Anterior cingulate cortex (tissue), 58 donors: ENCODE measurements around the gene GLDN.
A peak's percentile ranks its signal among the peaks of the same experiment; 100 is the strongest.

Experiments used
- DNase-seq, 58 donors: peaks; one replicate each; lab custom pipeline; 2025; lab: John Stamatoyannopoulos, UW

GLDN gene

GRCh38 chr15:51341366-51342226, at the start of gene GLDN:
TSS of gene GLDN (plus strand) at chr15:51341655. CDS start at chr15:51341685, 30 bp downstream.
- peak in 56 of 58 donors; percentile 8 to 88 (median 67) for DNase-seq

- DNase-seq: peak in 2 of 58 donors; percentile 13 to 42
Observed at GRCh38 chr15:51298620-51299019, 42.8 kb upstream of the GLDN start.

- DNase-seq: peak in 16 of 58 donors; percentile 12 to 70 (median 34)
Observed at GRCh38 chr15:51299187-51300015, 42.1 kb upstream of the GLDN start.

- DNase-seq: no peak
Observed at GRCh38 chr15:51302480-51302879, 39.0 kb upstream of the GLDN start.

DNA sequence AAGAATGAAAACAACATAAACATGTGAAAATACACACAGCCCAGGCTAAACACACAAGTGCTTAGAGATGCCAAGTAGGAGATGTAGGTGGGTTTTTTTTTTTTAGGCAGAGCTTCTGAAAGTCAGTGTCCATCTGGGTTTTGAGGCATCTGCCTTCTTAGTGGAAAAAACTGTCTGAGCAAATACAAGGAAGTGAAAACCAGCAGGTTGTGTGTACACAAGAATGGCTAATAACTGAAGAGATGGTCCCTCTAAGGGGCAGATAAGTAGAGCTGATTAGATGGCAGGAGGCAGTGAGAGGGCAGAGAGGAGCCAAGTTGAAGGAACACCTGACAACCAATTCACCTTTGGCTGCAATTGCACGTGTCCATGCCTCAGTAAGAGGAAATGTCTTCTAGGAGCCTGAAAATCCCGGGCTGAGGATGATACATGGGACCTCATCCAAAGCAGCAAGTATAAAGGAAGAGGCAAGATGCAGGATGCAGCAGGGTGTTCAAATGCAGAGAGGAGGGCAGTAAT, 37.9 kb upstream of the GLDN start:
- peak in 1 of 58 donors; percentile 15 for DNase-seq

DNA sequence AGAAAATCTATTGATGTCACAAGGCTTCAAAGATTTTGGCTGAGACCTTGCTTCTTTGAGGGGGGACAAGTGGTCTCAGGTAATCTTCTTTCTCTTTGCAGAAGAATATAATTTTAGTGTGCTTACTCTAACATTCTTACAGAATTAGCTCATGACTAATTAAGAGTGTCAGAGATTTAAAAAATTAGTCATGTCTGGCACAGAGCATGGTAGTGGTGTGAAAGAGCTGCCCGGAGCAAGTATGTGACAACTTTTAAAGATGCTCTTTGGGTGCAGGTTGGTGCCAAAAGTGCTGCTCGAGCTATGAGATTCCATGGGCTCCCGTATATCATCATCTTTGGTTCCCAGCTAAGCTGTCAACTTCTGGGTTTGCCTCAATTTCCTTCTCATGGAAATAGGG, 34.1 kb upstream of the GLDN start:
- no peak for DNase-seq

GRCh38 chr15:51307811-51308210, 33.6 kb upstream of the GLDN start:
- DNase-seq: peak in 2 of 58 donors; percentile 4 to 10

GRCh38 chr15:51310064-51310463, 31.4 kb upstream of the GLDN start:
- DNase-seq: no peak

DNA sequence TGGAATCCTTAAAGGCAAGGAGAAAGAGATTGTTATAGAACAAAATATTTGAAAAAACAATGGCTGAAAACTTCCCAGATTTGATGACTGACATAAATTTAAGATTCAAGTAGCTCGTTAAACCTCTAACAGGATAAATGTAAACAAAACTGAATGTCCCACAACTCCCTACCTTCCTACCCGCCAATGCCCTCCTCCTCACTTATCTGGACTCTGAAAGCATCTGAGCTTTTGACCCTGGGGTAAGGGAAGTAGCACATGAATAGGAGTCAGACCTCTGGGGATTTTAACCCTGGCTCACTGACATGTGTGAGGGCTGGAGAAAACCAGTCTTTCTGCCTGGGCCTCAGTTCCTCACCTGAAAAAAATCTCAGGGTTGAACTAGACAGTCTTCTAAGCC, 29.9 kb upstream of the GLDN start:
- DNase-seq: no peak

DNA sequence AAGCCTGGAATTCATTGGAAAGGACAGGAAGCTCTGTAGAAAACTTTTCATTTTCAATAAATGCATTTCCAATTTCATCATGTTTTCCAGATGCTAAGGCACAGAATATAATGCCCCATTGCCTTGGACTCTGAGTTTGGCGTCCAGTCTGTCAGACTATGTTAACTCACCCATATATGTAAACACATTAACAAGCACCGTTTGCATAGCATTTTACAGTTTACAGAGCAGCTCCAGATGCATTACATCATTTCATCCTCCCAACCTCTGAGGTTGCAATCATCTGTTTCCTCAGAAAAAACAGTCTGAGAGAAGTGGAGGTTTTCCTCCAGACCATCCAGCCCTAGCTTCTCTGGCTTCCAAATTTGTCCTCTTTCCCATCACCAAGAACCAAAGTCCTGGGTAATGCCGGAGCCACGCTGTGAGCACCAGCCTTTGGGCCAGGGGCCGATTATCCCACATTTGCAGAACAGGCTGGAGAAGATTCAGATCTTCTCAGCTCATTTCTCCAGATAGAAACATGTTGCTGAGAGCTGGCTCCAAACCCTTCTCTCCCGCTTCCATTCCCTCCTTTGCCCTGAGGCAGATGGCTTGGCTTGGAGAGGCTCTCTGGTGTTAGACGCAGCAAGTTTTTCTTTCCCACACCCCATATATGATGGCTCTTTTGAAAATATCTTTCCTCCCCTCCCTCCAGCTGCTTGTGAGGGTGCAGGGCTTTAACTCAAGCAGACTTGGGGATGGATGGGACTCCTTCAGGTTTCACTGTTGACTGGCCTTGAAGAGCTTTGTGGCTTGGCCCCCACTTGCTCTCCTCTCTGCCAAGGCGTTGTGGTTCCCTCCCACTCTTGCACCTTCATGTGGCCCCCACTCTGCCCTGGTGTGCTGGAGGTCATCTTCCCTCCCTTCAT, 29.0 kb upstream of the GLDN start:
- no peak for DNase-seq

DNA sequence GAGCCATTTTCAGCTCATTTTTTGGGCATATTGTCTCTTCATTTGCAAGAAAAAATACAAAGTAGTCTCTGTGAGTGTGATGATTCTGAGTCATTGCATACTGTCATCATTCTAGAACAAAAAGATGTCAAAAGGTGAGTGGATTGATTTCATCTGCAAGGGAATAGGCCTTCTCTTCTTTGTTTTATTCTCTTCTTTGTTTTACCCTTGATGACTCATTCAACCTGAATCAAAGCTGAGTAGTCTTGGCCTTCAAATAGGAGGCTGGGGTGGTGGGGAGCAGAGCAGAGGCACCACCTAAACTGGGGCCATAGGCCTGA, 28.4 kb upstream of the GLDN start:
- DNase-seq: no peak

- no peak for DNase-seq
Observed at GRCh38 chr15:51313644-51314280, 27.7 kb upstream of the GLDN start.

DNA sequence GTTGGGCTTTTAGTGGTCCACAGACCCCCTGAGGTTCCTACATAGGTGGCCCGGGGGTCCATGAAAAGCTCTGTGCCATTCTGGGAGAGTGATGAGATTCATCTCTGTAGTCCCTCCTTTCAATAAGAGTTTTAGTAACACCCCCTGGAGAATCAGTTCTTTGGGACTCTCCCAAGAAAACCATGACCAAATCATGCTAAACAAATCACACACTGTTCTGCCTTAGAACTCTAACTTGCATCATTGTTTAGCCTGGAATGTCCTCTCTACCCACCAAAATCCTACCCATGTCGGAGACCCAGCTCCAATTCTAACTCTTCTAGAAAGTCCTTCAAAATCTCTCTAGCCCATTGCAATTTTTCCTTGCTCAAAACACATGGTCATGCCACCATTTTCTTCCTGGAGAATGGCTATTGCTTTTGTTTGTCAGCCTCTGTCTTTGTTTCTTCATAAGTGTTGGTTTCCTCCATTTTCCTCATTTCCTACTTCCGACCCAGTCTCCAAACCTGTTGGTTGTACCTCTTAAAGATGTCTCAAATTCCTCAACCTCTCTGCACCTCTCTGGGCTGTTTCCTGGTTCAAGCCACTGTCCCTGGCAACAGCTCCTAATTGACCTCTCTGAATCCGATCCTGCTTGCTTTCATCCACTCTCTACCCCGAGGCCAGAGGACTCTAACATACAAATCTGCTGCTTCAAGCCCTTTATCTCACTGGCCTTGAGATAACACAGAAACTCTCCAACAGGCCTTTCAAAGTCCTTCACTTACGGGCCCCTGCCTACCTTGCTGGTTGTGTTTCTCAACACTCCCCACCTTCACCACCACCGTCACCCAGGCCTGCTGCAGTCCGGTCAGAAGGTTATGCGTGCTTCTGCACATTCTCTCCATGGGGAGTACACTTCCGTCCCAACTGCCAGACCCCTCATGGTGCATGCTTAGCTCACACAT, 26.8 kb upstream of the GLDN start:
- DNase-seq: no peak

- DNase-seq: no peak
Observed at GRCh38 chr15:51315726-51316125, 25.7 kb upstream of the GLDN start.

GRCh38 chr15:51316636-51317035, 24.8 kb upstream of the GLDN start:
- DNase-seq: no peak

DNA sequence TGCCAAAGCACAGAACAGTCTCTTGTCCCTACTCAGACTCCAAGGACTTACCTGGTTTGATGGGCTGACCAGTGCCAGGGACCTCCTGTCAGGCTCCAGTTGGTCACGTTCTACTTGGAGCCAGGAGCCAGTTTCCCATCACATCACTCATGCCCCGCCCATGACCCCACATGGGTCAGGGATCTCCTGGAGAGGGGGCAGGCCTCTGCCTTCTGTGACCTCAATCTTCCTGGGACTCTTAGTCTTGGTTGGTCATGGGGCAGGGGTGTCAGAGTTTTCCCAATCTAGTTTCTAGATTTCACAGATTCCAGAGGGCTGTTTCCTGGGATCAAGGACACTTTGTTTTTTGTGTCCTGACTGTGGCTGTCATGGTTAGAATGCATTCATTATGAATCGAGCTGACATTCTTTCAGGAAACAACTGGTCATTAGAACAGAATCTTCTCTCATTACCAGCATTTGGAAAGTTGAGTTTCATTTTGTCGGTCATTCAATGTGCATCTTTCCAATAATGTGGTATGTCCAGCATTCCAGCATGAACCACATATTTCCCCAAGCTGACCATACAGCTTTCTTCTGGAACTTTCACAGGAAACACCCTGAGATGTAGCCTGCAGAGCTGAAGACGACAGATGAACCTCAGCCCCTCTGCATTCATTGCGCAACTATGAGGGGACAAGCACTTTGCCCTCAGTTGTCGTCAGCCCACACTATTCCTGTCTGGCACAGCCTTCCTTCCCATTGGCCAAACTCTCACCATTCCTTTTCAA, 22.9 kb upstream of the GLDN start:
- DNase-seq: peak in 1 of 58 donors; percentile 12

DNA sequence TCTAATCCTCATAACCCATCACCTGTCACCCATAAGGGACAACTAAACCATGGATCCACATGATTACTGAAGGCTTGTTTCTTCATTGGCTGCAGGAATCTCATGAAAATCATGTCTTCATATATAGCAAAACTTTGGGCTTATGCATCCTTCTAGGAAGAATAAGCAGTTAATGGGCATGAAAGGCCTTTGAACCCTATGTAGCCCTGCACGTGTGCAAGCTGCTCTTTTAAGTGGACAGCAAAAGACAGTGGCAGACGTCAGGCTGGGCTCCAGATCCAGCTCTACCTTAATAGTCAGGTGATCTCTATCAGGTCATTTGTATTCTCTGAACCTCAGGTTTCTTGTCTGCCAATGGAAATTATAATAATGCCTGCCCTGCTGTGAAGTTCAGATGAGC, 21.9 kb upstream of the GLDN start:
- no peak for DNase-seq

- no peak for DNase-seq
Observed at GRCh38 chr15:51320843-51321242, 20.6 kb upstream of the GLDN start.
